GM19328 (cell line): Measurements from ENCODE around the gene TMCC1.
"Not testable (repeated sequence)": the region's sequence is repeated elsewhere in the genome, so short reads cannot be mapped to it uniquely, and the experiment has no call there.

ENCODE experiments used
- ATAC-seq: cut with Tn5 transposase; IDR thresholded peaks from one replicate; pipeline ENCODE4 v1.9.1; 2021; ENCODE audit warnings: mild to moderate bottlenecking, moderate library complexity; ENCODE audit not compliant: unreplicated experiment

TMCC1 gene

DNA sequence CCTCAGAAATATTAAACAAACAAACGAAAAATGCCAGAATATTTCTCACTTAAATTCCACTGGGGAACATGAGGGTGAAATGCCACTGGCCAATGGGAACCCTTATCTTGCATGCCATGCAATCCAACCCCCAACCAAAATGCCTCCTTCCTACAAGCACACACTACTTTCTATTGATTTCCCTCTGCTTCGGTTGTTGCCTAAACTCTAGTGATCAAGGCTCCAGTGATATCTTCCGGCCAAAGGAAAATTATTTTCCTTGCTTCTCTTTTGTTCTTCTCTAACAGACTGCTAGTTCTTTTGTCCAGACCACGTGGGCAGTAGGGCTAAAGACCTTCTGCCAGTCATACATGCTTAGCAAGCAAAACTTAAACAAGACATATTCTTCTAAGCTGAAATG lies 115.7 kb downstream of the TMCC1 start:
- no peak for ATAC-seq

DNA sequence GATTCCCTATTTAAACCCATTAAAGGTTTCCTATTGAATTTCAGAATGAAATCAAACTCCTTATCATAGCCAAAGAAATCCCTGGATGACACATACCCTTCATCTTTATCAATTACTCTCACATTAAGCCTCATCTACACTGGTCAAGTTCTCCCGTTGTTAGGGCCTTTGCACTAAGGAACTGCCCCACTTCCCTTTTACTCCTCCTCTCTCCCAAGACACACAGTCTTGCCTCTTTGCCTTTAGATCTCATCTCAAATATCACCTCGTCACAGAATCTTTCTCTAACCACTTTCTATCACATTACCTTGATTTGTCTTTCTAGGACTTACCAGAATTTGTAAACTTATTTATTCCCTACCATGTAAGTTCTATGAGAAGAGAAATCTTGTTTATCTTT lies 117.6 kb downstream of the TMCC1 start:
- no peak for ATAC-seq

DNA sequence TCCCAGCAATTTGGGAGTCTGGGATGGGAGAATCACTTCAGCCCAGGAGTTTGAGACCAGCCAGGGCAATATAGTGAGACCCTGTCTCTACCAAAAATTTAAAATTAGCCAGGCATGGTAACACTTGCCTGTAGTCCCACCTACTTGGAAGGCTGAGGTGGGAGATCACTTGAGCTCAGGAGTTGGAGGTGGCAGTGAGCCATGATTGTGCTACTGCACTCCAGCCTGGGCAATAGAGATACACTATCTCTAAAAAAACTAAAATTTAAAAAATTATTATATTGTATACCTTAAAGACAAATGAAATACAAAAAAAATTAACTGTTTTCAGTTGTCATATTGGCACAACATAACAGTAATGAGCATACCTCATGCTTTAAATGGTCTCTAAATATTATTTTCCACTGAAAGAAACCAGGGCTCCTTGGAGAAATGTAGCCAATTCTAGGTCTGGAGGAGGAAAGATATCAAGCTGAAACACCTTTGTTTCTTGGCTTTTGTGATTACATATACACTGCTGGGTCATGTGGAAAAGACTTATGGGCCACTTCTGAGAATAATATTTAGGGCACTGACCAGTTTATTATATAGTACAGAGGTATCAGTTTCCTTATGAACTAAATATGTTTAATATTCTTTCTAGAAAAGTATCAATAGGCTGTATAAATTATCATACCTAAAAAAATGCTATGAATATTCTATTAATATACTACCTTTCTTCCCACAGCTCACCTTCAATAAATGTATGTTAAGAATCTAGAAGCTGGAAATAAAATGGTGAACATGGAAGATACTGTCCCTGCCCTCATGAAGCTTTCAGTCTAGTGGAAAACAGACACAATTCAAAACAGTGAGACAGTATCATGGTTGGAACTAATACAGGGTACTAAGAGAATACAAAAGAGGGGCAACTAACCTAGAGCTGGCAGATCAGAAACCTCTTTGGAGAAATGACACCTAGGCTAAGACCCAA lies 119.5 kb downstream of the TMCC1 start:
- ATAC-seq: no peak

DNA sequence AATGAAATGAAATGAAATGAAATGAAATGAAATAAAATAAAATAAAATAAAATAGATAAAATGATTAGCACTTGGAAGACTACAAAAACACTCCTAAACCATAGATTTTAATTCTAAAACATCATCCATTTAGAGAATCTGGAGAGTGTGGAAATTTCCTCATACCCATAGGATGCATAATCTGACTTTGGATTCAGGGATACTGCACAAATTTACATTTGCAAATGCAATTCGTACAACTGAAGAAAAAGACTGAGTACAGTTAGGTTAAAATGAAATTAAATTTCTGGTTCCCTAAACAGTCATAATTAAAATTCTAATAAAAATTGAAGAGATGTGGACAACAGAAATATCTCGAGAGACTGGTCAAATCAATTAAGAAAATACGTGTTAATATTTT lies 122.9 kb downstream of the TMCC1 start:
- no peak for ATAC-seq

DNA sequence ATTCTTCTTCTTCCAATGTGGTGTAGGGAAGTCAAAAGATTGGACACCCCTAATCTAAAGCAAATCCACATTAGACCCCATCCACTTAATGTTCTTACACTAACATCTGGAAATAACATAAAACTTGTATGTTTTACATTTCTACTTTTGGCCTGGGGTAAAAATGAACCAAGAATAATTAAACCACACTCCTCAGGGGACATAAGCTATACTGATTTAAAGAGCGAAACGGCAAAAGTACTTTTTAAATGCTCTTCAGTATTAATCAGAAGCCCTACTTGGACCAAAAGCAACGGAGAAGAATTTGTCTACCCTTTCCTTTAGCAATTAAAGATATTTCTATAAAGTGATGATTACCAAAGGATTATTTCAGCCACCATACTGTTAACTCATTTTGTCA lies 123.9 kb downstream of the TMCC1 start:
- no peak for ATAC-seq

DNA sequence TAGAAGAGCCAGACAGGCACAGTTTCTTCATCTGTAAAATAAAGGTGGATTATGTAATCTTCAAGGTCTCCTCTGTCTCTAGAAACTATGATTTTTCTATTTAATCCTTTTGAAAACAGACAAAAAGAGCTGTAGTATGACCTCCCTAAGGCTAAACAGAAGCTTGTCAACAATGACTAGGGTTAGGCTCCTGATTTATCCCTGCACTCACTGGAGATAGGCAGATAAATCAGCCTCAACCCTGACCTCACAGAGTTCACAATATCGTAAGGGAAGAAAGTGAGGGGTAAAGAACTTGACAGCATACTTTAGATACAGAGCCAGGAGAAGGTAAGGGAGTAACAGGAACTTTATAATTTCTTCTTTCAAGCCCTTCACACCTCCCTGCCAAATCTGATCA lies 124.8 kb downstream of the TMCC1 start:
- no peak for ATAC-seq

DNA sequence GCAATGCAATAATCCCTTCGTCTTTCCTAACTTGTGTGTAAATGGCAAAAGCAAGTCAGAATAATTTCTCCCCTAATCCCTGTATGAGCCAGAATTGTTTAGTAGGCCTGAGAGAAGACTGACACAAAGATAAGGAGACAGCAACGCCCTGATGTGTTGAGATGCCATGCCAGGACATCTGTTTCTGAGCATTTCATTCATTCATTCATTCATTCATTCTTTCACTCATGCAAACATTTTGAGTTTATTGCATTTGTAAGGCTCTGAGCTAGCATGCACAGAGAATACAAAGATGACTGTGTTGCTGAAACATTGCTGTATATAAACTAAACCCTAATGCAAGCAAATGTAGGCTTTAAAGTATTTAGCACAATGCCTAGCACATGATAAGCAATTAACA lies 127.4 kb downstream of the TMCC1 start:
- ATAC-seq: no peak

DNA sequence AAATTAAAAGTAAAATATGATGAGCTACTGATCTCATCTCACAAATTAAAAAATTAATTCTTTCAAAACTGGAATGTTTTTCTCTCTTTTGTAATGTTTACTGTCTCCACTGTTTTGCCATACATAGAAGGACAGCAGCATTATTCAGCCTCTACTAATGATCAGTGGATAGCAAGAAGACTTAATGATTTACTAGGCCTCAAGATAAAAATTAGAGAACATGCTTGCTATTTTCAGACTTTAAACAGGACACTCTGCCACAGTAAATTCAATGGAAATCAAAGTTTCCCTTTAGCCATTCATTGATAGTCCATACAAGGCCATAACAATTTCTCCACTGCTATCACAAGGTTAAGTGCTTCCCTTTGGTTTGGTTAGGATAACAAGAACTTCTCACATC lies 129.4 kb downstream of the TMCC1 start:
- no peak for ATAC-seq

DNA sequence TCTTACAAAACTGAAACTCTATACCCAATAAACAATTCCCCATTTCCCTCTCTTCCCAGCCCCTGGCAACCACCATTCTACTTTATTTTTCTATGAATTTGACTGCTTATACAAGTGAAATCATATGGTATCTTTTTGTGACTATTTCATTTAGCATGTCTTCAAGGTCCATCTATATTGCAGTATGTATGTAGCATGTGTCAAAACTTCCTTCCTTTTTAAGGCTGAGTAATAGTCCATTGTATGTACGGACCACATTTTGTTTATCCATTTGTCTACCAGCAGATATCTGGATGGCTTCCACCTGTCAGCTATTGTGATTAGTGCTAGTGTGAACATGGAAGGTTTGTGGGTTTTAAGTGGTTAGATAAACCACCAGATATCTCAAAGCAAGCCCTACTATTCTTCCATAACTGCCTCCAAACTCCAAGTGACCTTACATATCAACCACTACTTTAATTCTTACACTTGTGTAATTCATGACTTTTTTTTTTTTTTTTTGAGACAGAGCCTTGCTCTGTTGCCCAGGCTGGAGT lies 134.7 kb downstream of the TMCC1 start:
- ATAC-seq: no peak

DNA sequence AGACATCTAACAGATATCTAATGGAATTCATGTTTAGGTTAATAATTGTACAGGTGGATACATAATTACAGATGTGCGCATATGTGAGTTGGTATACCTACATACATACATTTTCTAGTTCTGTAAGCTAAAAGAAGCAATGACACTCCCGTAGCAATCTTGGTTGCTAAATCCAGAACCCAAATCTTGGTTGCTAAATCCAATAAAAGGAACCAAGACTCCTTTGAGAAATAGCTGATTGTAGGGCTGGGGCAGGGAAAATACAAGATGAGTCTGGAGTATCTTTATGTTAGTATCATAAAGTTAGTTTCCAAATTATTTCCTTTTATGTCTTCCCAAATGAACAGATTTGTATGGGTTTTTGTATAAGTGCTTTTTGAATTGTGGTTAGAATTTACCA lies 135.2 kb downstream of the TMCC1 start:
- ATAC-seq: no peak

DNA sequence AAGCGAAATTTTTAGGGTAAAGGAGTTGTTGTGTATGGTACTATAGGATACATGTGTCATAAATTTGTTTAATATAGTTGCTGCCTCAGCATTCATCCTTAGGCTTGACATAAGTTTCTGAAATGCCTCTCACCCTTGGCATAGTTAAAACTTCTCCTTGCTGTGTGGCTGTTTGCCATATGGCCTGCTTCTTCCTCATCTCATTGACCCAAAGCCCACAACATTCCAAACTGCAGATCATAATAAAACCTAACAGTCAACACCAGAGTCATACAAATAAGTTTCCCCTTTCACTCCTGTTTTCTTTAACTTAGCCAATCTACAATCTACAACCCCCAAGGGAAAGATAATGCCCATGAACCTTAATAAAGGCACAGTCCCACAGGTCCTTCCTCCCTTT lies 136.6 kb downstream of the TMCC1 start:
- no peak for ATAC-seq

DNA sequence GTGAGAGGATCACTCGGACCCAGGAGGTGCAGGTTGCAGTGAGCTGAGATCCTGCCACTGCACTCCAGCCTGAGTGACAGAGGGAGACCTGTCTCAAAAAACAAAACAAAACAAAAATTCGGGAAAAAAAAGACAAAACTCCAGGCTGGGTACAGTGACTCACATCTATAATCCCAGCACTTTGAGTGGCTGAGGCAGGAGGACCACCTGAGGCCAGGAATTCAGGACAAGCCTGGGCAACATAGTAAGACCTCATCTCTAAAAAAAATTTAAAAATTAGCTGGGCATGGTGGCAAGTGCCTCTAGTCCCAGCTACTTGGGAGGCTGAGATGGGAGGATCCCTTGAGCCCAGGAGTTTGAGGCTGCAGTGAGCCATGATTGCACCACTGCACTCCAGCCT lies 142.4 kb downstream of the TMCC1 start:
- not testable (repeated sequence) for ATAC-seq

DNA sequence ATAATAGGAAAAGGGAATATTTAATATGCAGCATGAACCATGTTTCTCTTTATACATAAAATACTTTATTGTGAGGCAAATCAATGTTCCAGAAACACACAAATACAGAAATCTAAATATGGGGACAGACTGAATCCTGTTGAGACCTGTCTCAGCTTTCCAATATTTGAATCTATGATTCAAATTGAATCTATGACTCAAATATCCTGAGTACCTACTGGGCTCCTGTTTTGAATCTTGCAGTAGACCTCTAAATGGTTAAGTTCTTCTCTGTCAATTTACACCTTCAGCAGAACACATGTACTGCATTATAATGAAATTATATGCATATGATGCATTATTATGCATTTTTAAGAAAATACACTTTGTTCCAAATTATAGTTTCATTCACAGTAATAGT lies 143.8 kb downstream of the TMCC1 start:
- ATAC-seq: no peak

DNA sequence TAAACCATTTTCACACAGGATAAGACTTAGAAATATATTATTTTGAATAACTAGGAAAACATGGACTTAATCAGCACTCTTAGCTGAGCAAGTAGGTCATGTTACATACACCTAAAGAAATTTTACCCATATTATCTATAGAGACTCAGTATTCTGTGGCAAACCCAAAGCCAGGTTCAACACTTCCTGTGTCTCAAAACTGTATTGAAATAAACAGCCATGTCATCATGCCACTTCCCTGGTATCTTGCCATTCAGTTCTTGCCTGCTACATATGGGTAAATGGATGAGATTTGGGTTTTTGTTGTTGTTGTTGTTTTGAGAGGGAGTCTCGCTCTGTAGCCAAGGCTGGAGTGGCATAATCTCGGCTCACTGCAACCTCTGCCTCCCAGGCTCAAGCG lies 145.5 kb downstream of the TMCC1 start:
- ATAC-seq: no peak

DNA sequence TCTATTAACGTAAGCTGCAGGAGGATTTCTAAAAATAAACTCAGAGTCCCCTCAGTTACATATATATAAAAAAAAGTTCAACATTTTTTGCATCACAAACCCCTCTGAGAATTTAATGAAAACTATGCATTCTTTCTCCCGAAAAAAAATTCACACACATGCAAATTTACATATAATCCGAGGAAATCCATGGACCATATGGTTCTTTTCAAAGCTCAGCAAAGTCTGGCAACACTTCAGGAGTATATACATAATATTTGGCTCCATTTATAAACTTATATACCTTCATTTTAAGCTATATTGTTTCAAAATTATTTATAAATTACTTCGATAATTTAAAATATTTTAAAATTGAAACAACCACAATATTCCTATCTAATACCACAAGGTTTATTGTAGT lies 146.4 kb downstream of the TMCC1 start:
- no peak for ATAC-seq

DNA sequence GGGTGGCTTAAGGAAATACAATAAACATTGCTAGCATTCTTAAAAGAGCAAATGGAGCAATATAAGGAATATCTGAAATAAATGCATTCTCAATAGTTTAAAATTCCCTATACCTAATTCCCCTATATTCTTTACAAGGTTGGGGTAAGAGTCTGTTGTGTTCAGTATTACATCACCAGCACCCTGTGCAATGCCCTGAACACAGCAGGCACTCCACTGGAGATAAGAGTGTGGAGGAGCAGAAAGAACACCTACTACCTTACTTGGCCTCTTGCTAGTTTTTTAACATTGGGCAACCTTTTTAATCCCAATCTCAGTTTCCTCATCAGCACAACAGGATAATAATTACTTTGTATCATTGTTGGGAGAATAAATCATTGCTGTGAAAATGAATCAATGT lies 146.9 kb downstream of the TMCC1 start:
- ATAC-seq: no peak

DNA sequence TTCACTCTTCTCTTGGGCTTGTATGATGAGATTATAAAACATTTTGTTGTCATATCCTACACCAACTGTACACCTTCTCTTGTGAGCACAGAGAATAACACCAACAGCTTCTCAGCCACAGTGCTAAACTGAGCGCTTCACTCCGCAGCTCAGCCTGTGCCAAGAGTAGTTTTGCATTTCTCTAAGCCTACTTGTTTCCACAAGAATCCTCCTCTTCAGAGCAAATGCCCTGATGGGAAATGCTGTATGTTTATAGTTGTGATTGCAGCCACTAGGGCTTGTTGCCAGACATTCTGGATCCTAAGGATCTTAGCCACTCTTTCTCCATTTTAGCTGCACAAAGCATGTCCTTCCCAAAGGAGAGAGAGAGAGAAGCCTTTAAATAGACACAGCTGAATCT lies 148.3 kb downstream of the TMCC1 start:
- no peak for ATAC-seq

DNA sequence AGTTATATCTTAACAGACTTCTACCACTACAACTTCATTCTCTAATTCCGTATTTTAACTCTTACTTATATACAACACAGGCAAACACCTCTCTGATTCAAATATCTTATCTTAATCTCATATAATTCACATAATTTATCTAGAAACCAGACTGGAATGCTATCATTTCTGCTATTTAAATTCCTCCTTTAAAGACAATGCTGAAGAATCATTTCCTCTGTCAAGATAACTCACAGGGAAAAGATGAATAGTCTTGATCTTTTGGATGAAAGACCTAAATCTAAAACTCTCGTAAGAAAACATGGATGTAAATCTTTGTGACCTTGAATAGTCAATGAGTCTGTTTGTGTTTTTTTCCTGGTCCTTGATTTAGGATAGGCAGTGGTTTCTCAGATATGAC lies 151.7 kb downstream of the TMCC1 start:
- no peak for ATAC-seq

DNA sequence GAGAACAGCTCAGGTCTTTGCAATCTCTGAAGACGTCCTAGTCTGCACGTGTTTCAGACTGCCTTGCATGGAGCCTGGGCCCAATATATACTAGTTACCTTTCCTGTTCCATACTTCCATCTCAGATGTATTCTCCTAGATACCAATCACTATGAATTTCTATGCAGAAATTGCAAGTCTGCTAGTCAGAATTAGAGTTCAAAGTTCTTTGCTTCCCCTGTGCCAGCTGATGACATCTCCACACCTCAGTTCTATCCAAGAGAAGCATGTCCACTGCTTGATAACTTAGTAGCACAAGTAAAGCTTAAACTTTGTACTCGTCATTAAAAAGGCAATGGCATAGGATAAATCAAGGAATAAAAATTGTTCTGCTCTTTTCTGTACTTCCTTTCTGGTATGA lies 153.4 kb downstream of the TMCC1 start:
- ATAC-seq: no peak

DNA sequence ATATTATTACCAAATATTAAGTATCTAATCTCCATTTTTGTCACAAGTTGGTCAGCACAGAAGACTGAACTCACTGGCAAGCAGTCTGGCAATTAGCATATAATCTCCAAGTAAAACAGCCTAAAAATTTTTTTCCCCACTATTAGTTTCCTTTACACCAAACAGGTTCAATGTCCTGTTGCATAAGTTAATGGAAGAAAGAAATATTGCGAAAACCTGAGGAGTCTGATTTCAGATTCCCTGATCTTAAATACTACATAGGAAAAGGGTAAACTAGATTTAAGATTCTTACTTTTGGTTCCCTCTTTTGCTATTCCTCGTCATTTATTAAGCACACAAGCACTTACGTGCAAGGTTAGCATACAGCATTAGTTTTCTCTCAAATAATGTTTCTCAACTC lies 153.9 kb downstream of the TMCC1 start:
- ATAC-seq: no peak

DNA sequence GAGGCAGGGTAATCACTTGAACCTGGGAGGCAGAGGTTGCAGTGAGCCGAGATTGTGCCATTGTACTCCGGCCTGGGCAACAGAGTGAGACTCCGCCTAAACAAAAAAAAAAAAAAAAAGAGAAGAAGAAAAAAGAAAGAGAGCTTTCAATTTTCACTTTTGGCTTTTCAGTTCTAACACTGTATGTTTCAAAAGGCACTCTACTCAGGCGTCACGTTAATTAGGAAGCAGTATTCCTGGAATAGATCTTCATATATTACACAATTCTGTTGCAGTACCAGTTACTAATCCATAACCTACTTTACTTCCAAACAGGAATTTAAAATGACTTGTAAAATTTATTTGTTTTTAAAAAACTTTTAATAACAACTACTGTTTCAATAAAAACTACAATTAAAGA lies 155.3 kb downstream of the TMCC1 start:
- ATAC-seq: no peak

DNA sequence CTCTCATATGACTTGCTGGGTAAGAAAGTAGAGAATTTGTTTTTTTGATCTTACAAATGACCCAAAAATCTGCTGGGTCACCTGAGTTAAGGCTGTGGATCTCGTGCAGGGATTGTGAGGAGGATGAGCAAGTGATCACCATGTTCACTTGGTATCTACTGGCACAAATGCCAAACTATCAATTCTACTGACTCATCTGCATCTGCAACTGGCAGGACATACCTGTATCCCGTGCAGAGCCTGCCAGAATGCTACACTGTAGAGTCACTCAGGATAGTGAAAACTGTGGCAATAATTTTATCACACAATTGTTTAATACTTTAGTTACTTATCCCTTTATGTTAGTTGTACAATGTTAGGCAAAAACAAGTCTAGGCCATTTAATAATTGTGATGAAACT lies 157.4 kb downstream of the TMCC1 start:
- no peak for ATAC-seq

DNA sequence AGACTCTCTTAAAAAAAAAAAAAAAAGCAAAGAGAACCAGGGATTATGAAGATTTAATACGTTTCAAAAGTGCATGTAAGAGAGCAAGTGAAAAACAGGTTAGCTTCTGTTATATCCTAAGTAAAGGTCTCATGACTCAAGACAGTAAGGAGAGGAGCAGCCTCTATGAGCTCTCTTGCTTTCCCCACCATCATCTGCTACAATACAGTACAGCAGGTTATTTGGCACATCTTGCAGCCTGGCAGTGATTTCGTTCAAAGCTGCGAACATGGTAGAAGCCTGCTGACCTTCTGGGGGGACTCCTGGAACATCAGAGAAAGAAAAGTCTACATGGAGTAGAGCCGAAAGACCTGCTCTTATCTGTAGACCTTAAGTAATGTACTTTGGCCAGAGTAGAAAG lies 157.9 kb downstream of the TMCC1 start:
- ATAC-seq: no peak
